HG03097 (cell line): ENCODE results near the gene PRKCH.

Experiments used
- ATAC-seq: cut with Tn5 transposase; IDR thresholded peaks from one replicate; pipeline ENCODE4 v1.9.1; 2021; ENCODE audit not compliant: unreplicated experiment, low FRiP score

The PRKCH gene

GRCh38 chr14:61505815-61506809, 184.7 kb downstream of the PRKCH start:
- ATAC-seq, result no peak

- ATAC-seq, result no peak
Measured at GRCh38 chr14:61508526-61508925, 187.1 kb downstream of the PRKCH start.

GRCh38 chr14:61510736-61511557, 189.6 kb downstream of the PRKCH start:
- no peak for ATAC-seq

GRCh38 chr14:61511558-61511948, 190.2 kb downstream of the PRKCH start:
- no peak for ATAC-seq

- ATAC-seq, result no peak
Measured at GRCh38 chr14:61512026-61512834, 190.9 kb downstream of the PRKCH start.

- ATAC-seq, result no peak
Measured at GRCh38 chr14:61513986-61514830, 192.8 kb downstream of the PRKCH start.

- no peak for ATAC-seq
Measured at GRCh38 chr14:61514927-61515326, 193.5 kb downstream of the PRKCH start.

GRCh38 chr14:61515436-61516117, 194.2 kb downstream of the PRKCH start:
- no peak for ATAC-seq

- no peak for ATAC-seq
Measured at GRCh38 chr14:61516118-61516743, 194.9 kb downstream of the PRKCH start.

- no peak for ATAC-seq
Measured at GRCh38 chr14:61516964-61517653, 195.7 kb downstream of the PRKCH start.

- ATAC-seq, result no peak
Measured at GRCh38 chr14:61517911-61518384, 196.6 kb downstream of the PRKCH start.

- ATAC-seq, result no peak
Measured at GRCh38 chr14:61518403-61518802, 197.0 kb downstream of the PRKCH start.

- ATAC-seq, result no peak
Measured at GRCh38 chr14:61519106-61519505, 197.7 kb downstream of the PRKCH start.

GRCh38 chr14:61519735-61520134, 198.4 kb downstream of the PRKCH start:
- no peak for ATAC-seq

GRCh38 chr14:61520576-61520975, 199.2 kb downstream of the PRKCH start:
- ATAC-seq, result no peak

GRCh38 chr14:61521773-61522172, 200.4 kb downstream of the PRKCH start:
- no peak for ATAC-seq

- no peak for ATAC-seq
Measured at GRCh38 chr14:61523751-61524150, 202.4 kb downstream of the PRKCH start.

- no peak for ATAC-seq
Measured at GRCh38 chr14:61524211-61524806, 202.9 kb downstream of the PRKCH start.
